ENCODE results near the gene CHTOP.
"Not testable (repeated sequence)": the region's sequence is repeated elsewhere in the genome, so short reads cannot be mapped to it uniquely, and the experiment has no call there.

Gene CHTOP

DNA sequence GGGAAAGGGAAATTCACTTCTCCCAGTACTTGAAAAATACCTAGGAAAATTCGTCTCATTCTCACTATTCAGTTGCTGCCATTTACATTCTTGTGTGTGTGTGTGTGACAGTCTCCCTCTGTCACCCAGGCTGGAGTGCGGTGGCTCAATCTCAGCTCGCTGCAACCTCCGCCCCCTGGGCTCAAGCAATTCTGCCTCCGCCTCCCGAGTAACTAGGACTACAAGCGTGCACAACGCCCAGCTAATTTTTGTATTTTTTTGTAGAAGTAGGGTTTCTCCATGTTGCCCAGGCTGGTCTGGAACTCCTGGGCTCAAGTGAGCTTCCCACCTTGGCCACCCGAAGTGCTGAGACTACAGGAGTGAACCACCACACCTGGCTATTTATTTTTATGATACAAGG, 25.8 kb downstream of the CHTOP start:
- Mint-ChIP-seq H3K4me3 (peak overlapping the region; percentile 93), H3K36me3 (peaks cover 10% of the 10 kb centered on the region), H3K9me3 (no peaks in the 10 kb centered on the region), H3K27me3 (no peaks in the 10 kb centered on the region), H3K27ac (peak overlapping the region; percentile 35), H3K4me1 (peaks cover 16% of the 10 kb centered on the region)

- Mint-ChIP-seq H3K4me3 (peak overlapping the region; percentile 36), H3K9me3 (no peaks in the 10 kb centered on the region), H3K27ac (peak overlapping the region; percentile 68), H3K36me3 (peaks cover 17% of the 10 kb centered on the region), H3K4me1 (peaks cover 19% of the 10 kb centered on the region), H3K27me3 (no peaks in the 10 kb centered on the region)
These were observed 27.3 kb downstream of the CHTOP start for GRCh38 chr1:153661111-153661708.

DNA sequence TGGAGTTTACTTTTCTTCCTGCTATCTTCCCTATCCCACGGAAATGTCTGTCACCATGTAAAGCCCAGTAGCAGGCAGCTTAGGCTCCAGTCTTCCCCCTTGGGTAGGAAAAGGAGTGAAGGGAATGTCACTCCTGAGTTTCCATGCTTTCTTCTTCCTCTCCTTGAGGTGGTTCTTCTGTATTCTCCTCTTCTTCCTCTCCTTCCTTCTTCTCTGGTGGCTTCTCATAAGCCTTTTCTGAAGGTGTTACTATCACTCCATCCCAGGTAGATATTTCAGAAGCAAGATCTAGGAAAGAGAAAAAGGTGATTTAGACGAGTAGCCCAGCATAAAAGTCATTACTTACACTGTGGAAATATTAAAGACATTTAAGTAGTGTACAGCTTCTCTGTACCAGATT, 28.4 kb downstream of the CHTOP start:
- Mint-ChIP-seq H3K9me3 (no peaks in the 10 kb centered on the region), H3K27ac (no peak overlapping the region), H3K4me3 (no peak overlapping the region), H3K4me1 (peaks cover 20% of the 10 kb centered on the region), H3K27me3 (no peaks in the 10 kb centered on the region), H3K36me3 (peaks cover 20% of the 10 kb centered on the region)

GRCh38 chr1:153663211-153663610, 29.3 kb downstream of the CHTOP start:
- peaks cover 29% of the 10 kb centered on the region for H3K4me1 Mint-ChIP-seq
- no peaks in the 10 kb centered on the region for H3K27me3 Mint-ChIP-seq
- no peaks in the 10 kb centered on the region for H3K9me3 Mint-ChIP-seq
- H3K4me3 Mint-ChIP-seq, result no peak overlapping the region
- no peak overlapping the region for H3K27ac Mint-ChIP-seq
- peaks cover 29% of the 10 kb centered on the region for H3K36me3 Mint-ChIP-seq

GRCh38 chr1:153667439-153667838, 33.6 kb downstream of the CHTOP start:
- H3K9me3 Mint-ChIP-seq, result no peaks in the 10 kb centered on the region
- H3K4me1 Mint-ChIP-seq, result peaks cover 31% of the 10 kb centered on the region
- peak overlapping the region; percentile 77 for H3K27ac Mint-ChIP-seq
- no peak overlapping the region for H3K4me3 Mint-ChIP-seq
- H3K27me3 Mint-ChIP-seq, result no peaks in the 10 kb centered on the region
- H3K36me3 Mint-ChIP-seq, result peaks cover 37% of the 10 kb centered on the region

- not testable (repeated sequence) for H3K4me3 Mint-ChIP-seq, H3K27me3 Mint-ChIP-seq, H3K27ac Mint-ChIP-seq, H3K9me3 Mint-ChIP-seq
- Mint-ChIP-seq H3K4me1 (peaks cover 31% of the 10 kb centered on the region), H3K36me3 (peaks cover 37% of the 10 kb centered on the region)
These were observed 34.8 kb downstream of the CHTOP start for GRCh38 chr1:153668672-153669071.

DNA sequence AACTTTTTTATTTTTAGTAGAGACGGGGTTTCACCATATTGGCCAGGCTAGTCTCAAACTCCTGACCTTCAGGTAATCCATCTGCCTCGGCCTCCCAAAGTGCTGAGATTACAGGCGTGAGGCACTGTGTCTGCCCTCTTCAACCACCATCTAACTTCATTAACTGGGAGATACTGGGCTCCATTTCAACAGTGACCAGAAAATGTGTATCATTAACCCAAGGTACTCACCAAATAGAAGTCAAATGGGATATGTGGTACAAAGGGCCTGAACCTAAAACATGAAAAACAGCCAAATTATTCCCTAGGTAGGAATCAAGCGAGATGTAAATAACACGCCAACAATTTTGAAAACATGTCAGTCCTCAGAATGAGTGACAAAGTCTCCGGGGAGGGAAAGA, 35.7 kb downstream of the CHTOP start:
- no peak overlapping the region for H3K4me3 Mint-ChIP-seq
- no peaks in the 10 kb centered on the region for H3K9me3 Mint-ChIP-seq
- H3K27me3 Mint-ChIP-seq, result no peaks in the 10 kb centered on the region
- no peak overlapping the region for H3K27ac Mint-ChIP-seq
- H3K36me3 Mint-ChIP-seq, result peaks cover 33% of the 10 kb centered on the region
- H3K4me1 Mint-ChIP-seq, result peaks cover 31% of the 10 kb centered on the region

GRCh38 chr1:153670257-153670858, 36.5 kb downstream of the CHTOP start:
- Mint-ChIP-seq H3K36me3 (peaks cover 29% of the 10 kb centered on the region), H3K4me1 (peaks cover 31% of the 10 kb centered on the region), H3K27ac (no peak overlapping the region), H3K27me3 (no peaks in the 10 kb centered on the region), H3K9me3 (no peaks in the 10 kb centered on the region), H3K4me3 (no peak overlapping the region)

DNA sequence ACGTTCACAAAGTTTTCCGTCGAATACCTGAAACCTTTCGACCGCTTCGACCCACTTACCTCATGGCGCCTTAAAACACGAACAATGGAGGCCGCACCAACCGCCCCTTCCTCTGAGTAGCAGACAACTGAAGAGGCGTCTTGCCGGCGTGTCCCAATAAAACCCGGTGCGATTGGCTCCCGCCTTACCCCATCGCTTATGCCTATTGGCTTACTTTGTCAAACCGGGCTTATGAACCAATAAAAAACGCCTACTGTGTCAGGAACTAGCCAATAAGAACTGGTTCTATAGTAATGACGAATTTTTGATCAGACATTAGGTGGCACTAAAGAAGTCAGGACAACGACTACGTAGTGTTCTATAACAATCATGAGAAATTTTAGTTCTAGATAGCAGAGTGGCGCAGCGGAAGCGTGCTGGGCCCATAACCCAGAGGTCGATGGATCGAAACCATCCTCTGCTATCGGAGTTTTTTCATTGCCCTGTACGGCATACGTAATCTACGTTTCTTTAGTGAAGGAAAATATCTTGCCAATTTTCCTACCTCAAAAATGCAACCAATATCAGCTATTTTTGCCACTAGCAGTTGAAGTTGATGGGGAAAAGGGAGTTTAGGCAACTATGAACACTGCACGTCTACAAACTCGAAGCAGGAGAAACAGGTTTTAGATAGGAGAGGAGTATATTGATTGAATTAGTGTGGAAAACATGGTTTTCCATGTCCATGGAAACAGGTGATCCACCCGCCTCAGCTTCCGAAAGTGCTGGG, 37.2 kb downstream of the CHTOP start, which contains the start of gene ILF2:
TSS of gene ILF2 (minus strand) at position 135 of the 769 bp plus-strand sequence. CDS start at position 64, 71 bp downstream.
- Mint-ChIP-seq H3K36me3 (peaks cover 25% of the 10 kb centered on the region), H3K9me3 (no peaks in the 10 kb centered on the region), H3K27ac (no peak within 1 kb of the TSS), H3K4me3 (no peak within 1 kb of the TSS), H3K4me1 (peaks cover 28% of the 10 kb centered on the region), H3K27me3 (no peaks in the 10 kb centered on the region)

GRCh38 chr1:153671628-153672353, 37.9 kb downstream of the CHTOP start:
- peak overlapping the region; percentile 81 for H3K27ac Mint-ChIP-seq
- H3K36me3 Mint-ChIP-seq, result peaks cover 25% of the 10 kb centered on the region
- H3K4me3 Mint-ChIP-seq, H3K9me3 Mint-ChIP-seq, H3K27me3 Mint-ChIP-seq: not testable (repeated sequence)
- H3K4me1 Mint-ChIP-seq, result peaks cover 28% of the 10 kb centered on the region

DNA sequence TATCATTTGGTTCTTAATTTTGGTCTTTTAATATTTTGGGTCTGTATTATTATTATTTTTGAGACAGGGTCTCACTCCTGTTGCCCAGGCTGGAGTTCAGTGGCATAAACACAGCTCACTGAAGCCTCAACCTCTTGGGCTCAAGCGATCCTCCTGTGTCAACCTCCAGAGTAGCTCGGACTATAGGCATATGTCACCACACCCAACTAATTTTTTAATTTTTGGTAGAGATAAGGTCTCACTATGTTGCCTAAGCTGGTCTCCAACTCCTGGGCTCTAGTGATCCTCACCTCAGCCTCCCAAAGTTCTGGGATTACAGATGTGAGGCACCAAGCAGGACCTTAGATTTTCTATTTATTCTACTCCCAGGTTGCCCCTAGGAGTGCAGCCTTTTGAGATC, 39.6 kb downstream of the CHTOP start:
- H3K4me3 Mint-ChIP-seq, result no peak overlapping the region
- H3K4me1 Mint-ChIP-seq, result peaks cover 26% of the 10 kb centered on the region
- no peak overlapping the region for H3K27ac Mint-ChIP-seq
- peaks cover 11% of the 10 kb centered on the region for H3K36me3 Mint-ChIP-seq
- no peaks in the 10 kb centered on the region for H3K9me3 Mint-ChIP-seq
- peaks cover 10% of the 10 kb centered on the region for H3K27me3 Mint-ChIP-seq

DNA sequence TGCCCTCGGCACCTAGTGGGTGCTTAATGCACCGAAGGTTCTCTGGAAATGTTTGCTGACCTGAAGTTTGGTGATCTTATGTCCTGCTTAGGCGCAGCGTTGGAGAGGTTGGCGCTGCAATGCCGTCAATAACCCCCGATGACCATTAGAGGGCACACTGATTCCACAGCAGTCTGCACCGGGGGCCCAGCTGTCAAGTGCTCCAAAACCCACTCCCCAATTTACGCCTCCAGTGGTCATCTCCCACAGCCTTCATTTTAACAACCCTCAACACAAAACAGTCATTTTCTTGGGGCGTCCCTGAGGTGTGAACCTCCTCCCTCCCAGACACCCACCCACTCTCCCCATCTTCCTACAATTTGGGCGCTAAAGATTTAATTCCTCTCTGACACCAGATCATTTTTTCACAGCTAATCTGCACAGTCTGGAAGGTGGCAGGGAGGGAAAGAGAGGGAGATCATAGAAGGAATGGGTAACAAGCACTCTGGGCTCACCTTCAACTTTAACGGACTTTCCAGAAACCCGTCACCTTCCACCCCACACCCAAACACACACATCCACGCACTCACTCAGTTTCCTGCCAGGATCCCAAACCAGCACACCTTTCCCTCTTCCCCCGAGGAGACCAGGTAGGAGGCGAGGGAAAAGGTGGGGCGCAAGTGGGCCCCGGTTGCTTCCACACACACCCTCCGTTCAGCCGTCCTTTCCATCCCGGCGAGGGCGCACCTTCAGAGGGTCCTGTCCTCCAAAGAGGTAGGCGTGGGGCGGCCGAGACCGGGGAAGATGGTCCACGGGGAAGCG, 44.1 kb downstream of the CHTOP start:
- no peak overlapping the region for H3K27ac Mint-ChIP-seq
- peaks cover 26% of the 10 kb centered on the region for H3K27me3 Mint-ChIP-seq
- no peaks in the 10 kb centered on the region for H3K36me3 Mint-ChIP-seq
- peaks cover 24% of the 10 kb centered on the region for H3K4me1 Mint-ChIP-seq
- H3K9me3 Mint-ChIP-seq, result no peaks in the 10 kb centered on the region
- peak overlapping the region; percentile 79 for H3K4me3 Mint-ChIP-seq

GRCh38 chr1:153678519-153679336, 44.9 kb downstream of the CHTOP start, which contains the start of gene NPR1:
Gene NPR1 (plus strand): TSS chr1:153678688. CDS start chr1:153679109, 421 bp downstream.
- Mint-ChIP-seq H3K27me3 (peaks cover 26% of the 10 kb centered on the region), H3K9me3 (no peaks in the 10 kb centered on the region), H3K27ac (no peak within 1 kb of the TSS), H3K4me1 (peaks cover 24% of the 10 kb centered on the region), H3K4me3 (peak within 1 kb of the TSS; percentile 86), H3K36me3 (no peaks in the 10 kb centered on the region)

DNA sequence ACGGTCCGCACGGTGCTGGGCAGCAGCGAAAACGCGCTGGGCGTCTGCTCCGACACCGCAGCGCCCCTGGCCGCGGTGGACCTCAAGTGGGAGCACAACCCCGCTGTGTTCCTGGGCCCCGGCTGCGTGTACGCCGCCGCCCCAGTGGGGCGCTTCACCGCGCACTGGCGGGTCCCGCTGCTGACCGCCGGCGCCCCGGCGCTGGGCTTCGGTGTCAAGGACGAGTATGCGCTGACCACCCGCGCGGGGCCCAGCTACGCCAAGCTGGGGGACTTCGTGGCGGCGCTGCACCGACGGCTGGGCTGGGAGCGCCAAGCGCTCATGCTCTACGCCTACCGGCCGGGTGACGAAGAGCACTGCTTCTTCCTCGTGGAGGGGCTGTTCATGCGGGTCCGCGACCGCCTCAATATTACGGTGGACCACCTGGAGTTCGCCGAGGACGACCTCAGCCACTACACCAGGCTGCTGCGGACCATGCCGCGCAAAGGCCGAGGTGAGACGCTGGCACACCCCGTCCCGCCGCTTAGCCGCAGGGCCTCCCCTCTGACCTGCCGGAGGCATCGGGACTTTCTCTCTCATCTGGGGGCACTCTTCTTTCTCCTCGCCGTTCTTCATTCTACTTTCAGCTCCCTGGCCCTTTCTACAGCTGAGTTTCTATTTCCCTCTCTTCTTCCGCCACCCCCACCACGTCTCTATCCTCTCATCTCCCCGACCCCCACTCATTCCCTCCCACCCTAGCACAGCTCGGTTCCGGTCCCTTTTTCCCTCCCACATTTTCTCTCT, 45.7 kb downstream of the CHTOP start:
- Mint-ChIP-seq H3K4me3 (peak overlapping the region; percentile 86), H3K4me1 (peaks cover 24% of the 10 kb centered on the region), H3K27me3 (peaks cover 27% of the 10 kb centered on the region), H3K36me3 (no peaks in the 10 kb centered on the region), H3K9me3 (no peaks in the 10 kb centered on the region), H3K27ac (no peak overlapping the region)
